Fibroblast of mammary gland (primary cell): ENCODE data around the gene GSS.

ENCODE experiments used
- DNase-seq: peaks from one replicate; pipeline ENCODE4 v3.0.0-alpha.2; 2010; ENCODE audit warnings: low read depth
- H3K4me3 ChIP-seq: 2 replicates; pipeline ENCODE4 v1.5.1; 2011; ENCODE audit warnings: low read depth, mild to moderate bottlenecking, low read length, moderate library complexity; ENCODE audit not compliant: control insufficient read depth
- CTCF ChIP-seq: conservative IDR thresholded peaks from 2 replicates; pipeline ENCODE4 v1.5.1; 2011; ENCODE audit warnings: low read depth, low read length, inconsistent platforms; ENCODE audit not compliant: control insufficient read depth, insufficient read depth

The GSS gene

GRCh38 chr20:34892671-34893070 is 62.9 kb downstream of the GSS start:
- H3K4me3 ChIP-seq, result no peak overlapping the region
- no peak for TF ChIP-seq CTCF
- DNase-seq, result no peak

- peak; percentile 89 for DNase-seq
- H3K4me3 ChIP-seq, result no peak overlapping the region
- TF ChIP-seq CTCF, result no peak
These were observed 64.2 kb downstream of the GSS start for GRCh38 chr20:34891166-34892062.

- H3K4me3 ChIP-seq, result no peak overlapping the region
- no peak for DNase-seq
- TF ChIP-seq CTCF, result no peak
These were observed 67.1 kb downstream of the GSS start for GRCh38 chr20:34888468-34888867.

GRCh38 chr20:34887023-34887422 is 68.6 kb downstream of the GSS start:
- no peak for TF ChIP-seq CTCF
- H3K4me3 ChIP-seq, result no peak overlapping the region
- DNase-seq, result no peak

GRCh38 chr20:34886122-34886521 is 69.5 kb downstream of the GSS start:
- no peak for DNase-seq
- H3K4me3 ChIP-seq, result no peak overlapping the region
- no peak for TF ChIP-seq CTCF

GRCh38 chr20:34884260-34884659 is 71.3 kb downstream of the GSS start:
- TF ChIP-seq CTCF, result no peak
- H3K4me3 ChIP-seq, result no peak overlapping the region
- DNase-seq, result no peak
